NB4 (cell line): ENCODE data around the gene CEACAM21.
A peak's percentile ranks its signal among the peaks of the same experiment; 100 is the strongest.

ENCODE experiments used
- DNase-seq: peaks from one replicate; pipeline ENCODE4 v3.0.0; 2010; ENCODE audit warnings: low read depth
- H3K4me3 ChIP-seq: one replicate; pipeline ENCODE4 v1.5.1; 2011; ENCODE audit warnings: mild to moderate bottlenecking, low read depth, low read length, moderate library complexity
- CTCF ChIP-seq: IDR thresholded peaks from one replicate; pipeline ENCODE4 v1.5.1; 2012; ENCODE audit warnings: low read depth, low read length
- MAX ChIP-seq: IDR thresholded peaks from 2 replicates; pipeline ENCODE4 v1.6.1; 2011; ENCODE audit warnings: low read depth, low read length
- MYC ChIP-seq: IDR thresholded peaks from 2 replicates; pipeline ENCODE4 v1.6.1; 2011; ENCODE audit warnings: low read depth, low read length
- POLR2A ChIP-seq: IDR thresholded peaks from 2 replicates; pipeline ENCODE4 v1.6.1; 2011; ENCODE audit warnings: mild to moderate bottlenecking; ENCODE audit not compliant: insufficient read length; ENCODE audit errors: extremely low read depth

CEACAM21 gene

GRCh38 chr19:41549884-41550283 lies 26.1 kb upstream of the CEACAM21 start:
- no peak for DNase-seq
- peak overlapping the region; percentile 10 for H3K4me3 ChIP-seq
- TF ChIP-seq MAX (no peak), POLR2A (no peak), CTCF (no peak), MYC (no peak)

- DNase-seq: no peak
- H3K4me3 ChIP-seq: no peak overlapping the region
- TF ChIP-seq CTCF: no peak
- TF ChIP-seq MYC: no peak
- no peak for TF ChIP-seq POLR2A
- no peak for TF ChIP-seq MAX
Observed at GRCh38 chr19:41551212-41551610, 24.8 kb upstream of the CEACAM21 start.

GRCh38 chr19:41551711-41552110 lies 24.3 kb upstream of the CEACAM21 start:
- DNase-seq: no peak
- H3K4me3 ChIP-seq: no peak overlapping the region
- TF ChIP-seq MYC (no peak), POLR2A (no peak), CTCF (no peak)

- TF ChIP-seq CTCF: no peak
- no peak for DNase-seq
- H3K4me3 ChIP-seq: no peak overlapping the region
Observed at GRCh38 chr19:41552558-41552957, 23.4 kb upstream of the CEACAM21 start.

- TF ChIP-seq CTCF (no peak), MYC (no peak), MAX (no peak), POLR2A (no peak)
- no peak overlapping the region for H3K4me3 ChIP-seq
- no peak for DNase-seq
Observed at GRCh38 chr19:41553804-41554203, 22.2 kb upstream of the CEACAM21 start.

GRCh38 chr19:41554907-41555306 lies 21.1 kb upstream of the CEACAM21 start:
- H3K4me3 ChIP-seq: no peak overlapping the region
- no peak for DNase-seq
- TF ChIP-seq POLR2A (no peak), MYC (no peak), CTCF (no peak), MAX (no peak)
